ENCODE measurements around the gene CD164.

The CD164 gene

GRCh38 chr6:109393157-109393885 lies 11.1 kb upstream of the CD164 start:
- no peak overlapping the region for H3K27ac ChIP-seq
- ChIA-PET CTCF (interaction anchor here (0.7 kb wide), 1 partner anchor 90 kb away, joined by 3 read pairs; no protein-coding TSS in a partner anchor), POLR2A (ENCODE audit: low non-redundant PET) (no interaction called here)
- TF ChIP-seq CTCF (conservative IDR thresholded peaks at IDR 0.05; ENCODE audit: low read depth) = no peak
- DNase-seq (ENCODE audit: low spot score) = no peak

GRCh38 chr6:109389650-109390274 lies 7.5 kb upstream of the CD164 start:
- TF ChIP-seq CTCF (conservative IDR thresholded peaks at IDR 0.05; ENCODE audit: low read depth) = no peak
- no peak for DNase-seq (ENCODE audit: low spot score)
- H3K27ac ChIP-seq = no peak overlapping the region
- POLR2A ChIA-PET (ENCODE audit: low non-redundant PET) = no interaction called here
- CTCF ChIA-PET = interaction anchor here (0.8 kb wide), 1 partner anchor 650 kb away, joined by 4 read pairs; no protein-coding TSS in a partner anchor

- POLR2A ChIA-PET (ENCODE audit: low non-redundant PET) = no interaction called here
- no peak for DNase-seq (ENCODE audit: low spot score)
- no peak overlapping the region for H3K27ac ChIP-seq
- no peak for TF ChIP-seq CTCF (conservative IDR thresholded peaks at IDR 0.05; ENCODE audit: low read depth)
- CTCF ChIA-PET = interaction anchor here (0.6 kb wide), 1 partner anchor 194 kb away, joined by 3 read pairs; no protein-coding TSS in a partner anchor
These were observed 6.0 kb upstream of the CD164 start for GRCh38 chr6:109388265-109388664.

GRCh38 chr6:109383438-109383940 lies 1.2 kb upstream of the CD164 start:
- POLR2A ChIA-PET (ENCODE audit: low non-redundant PET) = interaction anchor here (0.7 to 1.5 kb wide), 2 partner anchors 58 to 79 kb away, joined by 3 to 4 read pairs; partner anchors contain the start of genes PPIL6 and SMPD2
- CTCF ChIA-PET = interaction anchor here (0.6 to 2.0 kb wide), 14 partner anchors 13 to 196 kb away, joined by 3 to 16 read pairs (median 4); no protein-coding TSS in a partner anchor
- TF ChIP-seq CTCF (conservative IDR thresholded peaks at IDR 0.05; ENCODE audit: low read depth) = peak; percentile 43; the same call in 1 of the 2 replicates
- peak overlapping the region; percentile 99 for H3K27ac ChIP-seq
- DNase-seq (ENCODE audit: low spot score) = no peak

GRCh38 chr6:109382576-109383437 lies 540 bp upstream of the CD164 start:
- ChIA-PET CTCF (interaction anchor here (0.5 to 2.0 kb wide), 14 partner anchors 12 to 1753 kb away, joined by 3 to 16 read pairs (median 4); no protein-coding TSS in a partner anchor), POLR2A (ENCODE audit: low non-redundant PET) (interaction anchor here (0.7 to 1.5 kb wide), 3 partner anchors 57 to 78 kb away, joined by 3 to 4 read pairs (median 4); partner anchors contain the start of genes PPIL6 and SMPD2)
- TF ChIP-seq CTCF (conservative IDR thresholded peaks at IDR 0.05; ENCODE audit: low read depth) = peak; percentile 71
- H3K27ac ChIP-seq = peak overlapping the region; percentile 99
- DNase-seq (ENCODE audit: low spot score) = peak; percentile 95

Data from RWPE1 (cell line).